Measurements from ENCODE around the gene ARL3. TPM values are rescaled to one million over a fixed set of nuclear protein-coding genes. Genes with fewer than 3 reads are reported as not detected.

Gene ARL3
- total RNA-seq, 1 donor from 2014 or later = 4.4 TPM

- peak; percentile 93 to 99 for DNase-seq (ENCODE audit: low read depth in 2 of 2)
Observed at GRCh38 chr10:102641880-102642735, 72.1 kb downstream of the ARL3 start.

DNA sequence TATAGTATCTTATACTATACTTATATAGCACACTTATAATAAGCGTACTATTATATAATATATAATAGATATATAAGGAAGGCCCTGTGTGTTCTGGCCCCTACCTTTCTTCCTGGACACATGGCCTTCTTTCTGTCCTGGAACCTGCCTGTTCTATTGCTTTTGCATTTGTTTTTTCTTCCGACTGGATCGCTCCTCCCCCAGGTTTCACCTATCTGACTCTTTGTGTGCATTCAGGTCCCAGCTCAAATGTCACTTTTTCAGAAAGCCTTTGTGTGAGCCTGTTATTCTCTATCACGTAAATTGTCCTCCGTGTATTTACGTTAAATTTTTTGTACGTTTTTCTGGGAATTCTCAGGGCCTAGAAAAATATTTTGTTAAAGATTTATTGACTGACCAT is 72.8 kb downstream of the ARL3 start:
- DNase-seq (ENCODE audit: low read depth in 2 of 2) = no peak

DNA sequence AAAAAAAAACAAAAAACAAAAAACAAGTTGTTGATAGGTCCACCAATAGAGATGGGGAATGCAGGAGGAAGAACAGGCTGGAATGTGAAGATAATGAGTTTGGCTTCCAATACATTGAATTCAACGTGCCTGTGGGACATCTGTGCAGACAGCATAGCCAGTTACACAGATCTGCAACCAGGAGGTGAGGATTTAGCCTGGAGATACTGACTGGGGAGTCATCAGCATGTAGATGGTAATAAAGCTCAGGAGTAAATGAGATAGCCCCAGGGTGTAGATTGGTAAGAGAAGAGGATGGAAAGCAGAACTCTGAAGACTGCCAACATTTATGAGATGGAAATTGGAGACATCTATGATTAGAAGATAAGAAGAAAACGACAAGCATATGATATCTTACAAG is 74.7 kb downstream of the ARL3 start:
- no peak for DNase-seq (ENCODE audit: low read depth in 2 of 2)

DNA sequence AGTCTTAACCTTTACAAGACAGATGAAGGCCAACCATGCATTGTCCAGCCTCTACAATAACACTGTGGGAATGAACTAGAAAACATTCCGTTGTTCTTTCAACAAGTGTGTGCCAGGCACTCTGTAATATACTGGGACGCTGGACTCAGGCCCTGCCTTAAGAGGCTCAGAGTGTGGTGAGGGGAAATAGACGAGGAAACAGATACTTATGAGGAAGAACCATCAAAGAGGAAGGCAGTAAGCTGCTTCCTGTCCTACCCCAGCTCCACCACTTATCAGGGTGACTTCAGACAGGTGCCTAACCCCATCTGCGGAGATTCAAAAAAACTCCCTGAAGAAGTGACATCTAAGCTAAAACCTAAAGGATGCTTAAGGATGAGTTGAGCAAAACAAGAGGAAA is 78.8 kb downstream of the ARL3 start:
- no peak for DNase-seq (ENCODE audit: low read depth in 2 of 2)

DNA sequence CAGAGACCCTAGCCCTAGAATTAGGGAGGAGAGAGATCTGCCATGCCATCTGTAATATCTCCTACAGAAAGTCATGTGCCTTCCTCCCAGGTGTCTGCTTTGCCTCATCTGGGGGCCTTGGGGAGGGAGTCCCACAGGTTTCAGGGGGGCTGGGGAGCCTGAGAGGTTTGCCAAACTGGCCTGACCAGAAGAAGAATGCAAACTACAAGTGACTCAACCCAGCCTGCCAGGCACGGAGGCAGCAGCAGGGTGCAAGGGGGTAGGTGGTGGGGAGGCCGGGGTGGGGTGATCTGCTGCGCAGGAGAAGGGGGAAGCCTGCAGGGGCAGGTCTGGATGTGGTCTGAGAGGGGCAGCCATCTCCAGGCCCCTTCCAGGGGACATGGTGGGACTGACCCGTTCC is 79.5 kb downstream of the ARL3 start:
- DNase-seq (ENCODE audit: low read depth in 2 of 2) = no peak

- no peak for DNase-seq (ENCODE audit: low read depth in 2 of 2)
Observed at GRCh38 chr10:102633848-102634247, 80.3 kb downstream of the ARL3 start.

DNA sequence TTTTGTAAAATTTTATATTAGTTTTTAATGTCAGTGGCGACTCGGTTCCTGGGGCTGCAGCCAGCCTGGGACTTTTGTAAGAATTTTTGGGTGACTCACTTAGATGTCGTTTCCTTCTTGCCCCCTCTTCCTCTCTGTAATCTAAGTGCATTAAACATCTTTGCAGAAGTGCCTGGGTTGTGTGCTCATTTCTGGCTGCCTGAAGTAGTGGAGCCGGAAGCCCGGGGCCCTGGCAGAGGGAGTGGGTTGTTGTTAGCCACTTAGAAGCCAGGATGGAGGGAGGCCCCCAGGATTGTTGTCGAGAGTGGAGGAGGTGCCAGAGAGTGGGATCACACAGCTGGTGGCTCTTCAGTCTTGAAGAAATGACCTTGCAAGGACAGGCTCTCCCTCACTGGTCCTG is 80.9 kb downstream of the ARL3 start:
- DNase-seq (ENCODE audit: low read depth in 2 of 2) = peak in 1 of 2 donors; percentile 92

- DNase-seq (ENCODE audit: low read depth in 2 of 2) = no peak
Observed at GRCh38 chr10:102632394-102633111, 81.6 kb downstream of the ARL3 start.

- no peak for DNase-seq (ENCODE audit: low read depth in 2 of 2)
Observed at GRCh38 chr10:102631525-102632393, 82.4 kb downstream of the ARL3 start.

GRCh38 chr10:102630663-102631062 is 83.5 kb downstream of the ARL3 start:
- no peak for DNase-seq (ENCODE audit: low read depth in 2 of 2)

GRCh38 chr10:102629661-102630614 is 84.3 kb downstream of the ARL3 start:
- no peak for DNase-seq (ENCODE audit: low read depth in 2 of 2)

- DNase-seq (ENCODE audit: low read depth in 2 of 2) = peak in 1 of 2 donors; percentile 58
Observed at GRCh38 chr10:102628451-102628911, 85.7 kb downstream of the ARL3 start.

DNA sequence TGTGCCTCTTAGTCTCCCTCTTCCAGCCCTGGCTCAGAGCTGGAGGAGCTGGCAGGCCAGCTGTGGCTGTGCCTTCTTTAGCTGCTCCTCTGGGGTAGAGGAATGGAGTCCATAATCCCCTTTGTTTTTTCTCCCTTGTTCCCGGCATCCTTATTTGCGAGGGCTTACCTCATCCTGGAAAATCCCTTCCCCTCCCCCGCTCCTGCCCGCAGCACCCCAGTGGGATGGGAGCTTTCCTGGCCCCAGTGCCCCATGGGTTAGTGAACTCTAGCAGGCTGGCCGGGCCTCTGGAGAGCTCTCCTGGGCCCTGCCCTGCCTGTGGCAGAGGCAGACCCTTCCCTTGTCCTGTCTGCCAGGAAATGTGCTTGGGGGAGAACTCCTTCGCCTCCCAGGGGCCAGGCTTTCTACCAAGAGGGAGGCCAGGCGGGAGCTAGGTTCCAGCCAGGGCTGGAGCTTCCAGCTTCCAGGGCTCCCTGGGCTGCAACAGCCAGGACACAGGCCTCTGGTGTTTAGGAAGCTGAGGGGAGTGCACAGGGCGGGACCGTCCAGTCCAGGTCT is 86.4 kb downstream of the ARL3 start:
- peak in 1 of 2 donors; percentile 76 for DNase-seq (ENCODE audit: low read depth in 2 of 2)

DNA sequence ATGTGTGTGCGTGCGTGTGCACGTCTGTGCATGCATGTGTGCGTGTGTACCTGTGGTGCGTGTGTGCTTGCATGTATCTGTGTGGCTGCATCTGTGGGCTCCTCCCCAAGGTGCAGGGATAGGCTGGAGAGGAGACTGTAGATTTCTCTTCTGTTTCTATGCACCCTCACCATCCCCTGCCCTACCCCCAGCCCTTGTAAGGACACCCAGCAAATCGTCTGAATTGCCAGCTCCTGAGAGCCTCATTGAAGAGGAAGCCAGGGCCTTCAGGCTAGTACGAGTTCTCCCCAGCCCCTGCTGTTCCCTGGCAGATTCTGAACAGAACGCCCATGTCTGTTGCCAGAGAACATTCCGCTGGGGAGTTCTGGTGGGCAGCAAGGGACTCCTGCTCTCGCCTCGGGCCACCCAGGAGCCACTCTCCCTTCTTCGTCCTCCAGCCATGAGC is 86.9 kb downstream of the ARL3 start:
- no peak for DNase-seq (ENCODE audit: low read depth in 2 of 2)

GRCh38 chr10:102626026-102626685 is 88.0 kb downstream of the ARL3 start:
- no peak for DNase-seq (ENCODE audit: low read depth in 2 of 2)

DNA sequence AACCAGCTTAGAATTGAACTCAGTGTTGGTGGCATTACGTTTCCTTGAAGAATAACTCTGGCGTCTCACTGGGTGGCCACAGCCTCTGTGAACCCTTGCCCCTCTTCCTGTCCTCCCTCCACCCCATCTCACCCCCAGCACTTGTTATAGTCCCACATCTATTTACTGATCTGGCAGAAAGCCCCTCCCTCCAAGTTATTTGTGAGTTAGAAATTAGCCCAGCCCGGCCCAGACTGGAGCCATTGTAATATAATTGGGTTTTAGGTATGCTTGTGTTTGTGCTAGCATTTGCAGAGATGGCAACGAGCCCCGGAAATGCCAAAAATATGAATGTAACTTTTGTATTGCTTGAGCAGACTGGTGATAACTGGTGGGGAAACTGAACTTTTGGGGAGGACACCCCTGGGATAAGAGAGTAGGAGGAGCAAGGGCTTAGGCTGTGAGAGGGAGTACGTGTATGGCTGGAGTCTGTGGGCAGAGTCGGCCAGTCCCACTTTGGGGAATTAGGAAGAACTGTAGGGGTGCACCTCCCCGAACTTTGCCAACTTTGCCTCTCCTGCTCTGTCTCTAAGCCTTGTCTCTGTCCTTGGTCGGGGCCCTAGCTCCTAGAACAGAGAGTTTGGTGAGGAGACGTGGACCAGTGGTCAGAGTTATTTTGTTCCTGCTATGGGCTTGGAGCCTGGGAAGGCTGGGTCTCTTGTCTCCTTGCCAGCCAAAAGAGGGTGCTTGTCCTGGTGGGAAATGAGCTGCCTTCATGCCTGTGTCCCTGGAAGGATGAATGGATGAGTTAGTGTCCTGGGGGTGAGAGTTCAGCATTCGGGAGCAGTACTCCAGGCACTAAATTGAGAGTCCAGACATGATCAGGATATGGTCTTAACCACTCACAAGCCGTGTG is 89.2 kb downstream of the ARL3 start:
- no peak for DNase-seq (ENCODE audit: low read depth in 2 of 2)

- no peak for DNase-seq (ENCODE audit: low read depth in 2 of 2)
Observed at GRCh38 chr10:102624094-102624493, 90.1 kb downstream of the ARL3 start.
